HG02943 (cell line): Measurements from ENCODE around the gene CBR4.
"Not testable (repeated sequence)": the region's sequence is repeated elsewhere in the genome, so short reads cannot be mapped to it uniquely, and the experiment has no call there.

Experiments used
- ATAC-seq: cut with Tn5 transposase; IDR thresholded peaks from one replicate; pipeline ENCODE4 v1.9.1; 2021; ENCODE audit warnings: mild to moderate bottlenecking, low read depth, moderate library complexity; ENCODE audit not compliant: unreplicated experiment

CBR4 gene

DNA sequence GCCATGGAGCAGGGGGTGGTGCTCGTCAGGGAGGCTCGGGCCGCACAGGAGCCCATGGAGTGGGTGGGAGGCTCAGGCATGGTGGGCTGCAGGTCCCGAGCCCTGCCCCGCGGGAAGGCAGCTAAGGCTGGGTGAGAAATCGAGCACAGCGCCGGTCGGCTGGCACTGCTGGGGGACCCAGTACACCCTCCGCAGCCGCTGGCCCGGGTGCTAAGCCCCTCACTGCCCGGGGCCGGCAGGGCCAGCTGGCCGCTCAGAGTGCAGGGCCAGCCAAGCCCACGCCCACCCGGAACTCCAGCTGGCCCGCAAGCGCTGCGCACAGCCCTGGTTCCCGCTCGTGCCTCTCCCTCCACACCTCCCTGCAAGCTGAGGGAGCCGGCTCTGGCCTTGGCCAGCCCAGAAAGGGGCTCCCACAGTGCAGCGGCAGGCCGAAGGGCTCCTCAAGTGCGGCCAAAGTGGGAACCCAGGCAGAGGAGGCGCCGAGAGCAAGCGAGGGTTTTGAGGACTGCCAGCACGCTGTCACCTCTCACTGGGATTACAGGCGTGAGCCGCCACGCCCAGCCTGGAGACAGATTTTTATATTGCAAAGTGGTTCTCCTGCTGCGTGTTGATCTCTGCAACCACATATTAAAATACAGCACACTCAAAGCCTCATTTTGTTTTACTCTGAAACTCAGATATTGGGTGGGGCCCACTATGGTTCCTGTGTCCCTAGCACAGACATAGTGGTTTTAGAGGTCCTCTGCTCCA, 26.0 kb upstream of the CBR4 start:
- ATAC-seq: not testable (repeated sequence)

- no peak for ATAC-seq
Measured at GRCh38 chr4:169033660-169034059, 23.6 kb upstream of the CBR4 start.

GRCh38 chr4:169032883-169033645, 23.0 kb upstream of the CBR4 start:
- ATAC-seq: no peak

GRCh38 chr4:169032194-169032593, 22.1 kb upstream of the CBR4 start:
- ATAC-seq: no peak

DNA sequence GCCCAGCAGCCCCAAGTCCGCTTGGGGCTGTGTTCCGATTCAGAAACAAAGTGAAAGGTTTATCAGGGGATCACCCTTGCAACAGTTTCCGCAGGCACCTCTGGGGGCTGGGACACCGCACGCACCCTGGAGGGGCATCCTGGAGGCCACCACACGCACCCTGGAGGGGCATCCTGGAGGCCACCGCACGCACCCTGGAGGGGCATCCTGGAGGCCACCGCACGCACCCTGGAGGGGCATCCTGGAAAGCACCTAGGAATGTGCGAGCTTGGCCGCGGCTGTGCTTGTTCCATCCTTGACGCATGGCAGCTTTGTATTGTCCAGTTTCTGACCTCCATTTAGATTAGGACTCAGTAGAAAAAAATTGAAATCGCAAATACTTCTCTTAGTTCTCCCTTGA, 21.3 kb upstream of the CBR4 start:
- no peak for ATAC-seq

GRCh38 chr4:169030562-169030982, 20.5 kb upstream of the CBR4 start:
- no peak for ATAC-seq

DNA sequence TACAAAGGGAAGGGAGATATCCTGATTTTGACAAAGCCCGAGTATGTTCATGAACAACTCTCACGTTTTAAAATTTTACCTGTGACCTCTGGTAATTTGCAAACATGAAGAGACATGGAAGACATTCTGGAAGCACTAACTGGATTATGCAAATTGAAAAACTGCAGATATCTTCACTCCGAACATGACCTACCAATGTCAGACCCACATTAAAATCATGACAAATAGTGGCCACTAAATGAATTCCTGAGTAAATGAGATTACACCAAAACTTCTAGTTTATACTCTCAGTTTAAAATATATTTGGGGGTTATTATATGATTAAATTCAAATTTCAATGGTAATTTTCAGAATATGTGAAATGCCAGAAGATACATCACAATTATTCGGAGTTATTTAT, 19.9 kb upstream of the CBR4 start:
- no peak for ATAC-seq

GRCh38 chr4:169027663-169028062, 17.6 kb upstream of the CBR4 start:
- ATAC-seq: no peak

DNA sequence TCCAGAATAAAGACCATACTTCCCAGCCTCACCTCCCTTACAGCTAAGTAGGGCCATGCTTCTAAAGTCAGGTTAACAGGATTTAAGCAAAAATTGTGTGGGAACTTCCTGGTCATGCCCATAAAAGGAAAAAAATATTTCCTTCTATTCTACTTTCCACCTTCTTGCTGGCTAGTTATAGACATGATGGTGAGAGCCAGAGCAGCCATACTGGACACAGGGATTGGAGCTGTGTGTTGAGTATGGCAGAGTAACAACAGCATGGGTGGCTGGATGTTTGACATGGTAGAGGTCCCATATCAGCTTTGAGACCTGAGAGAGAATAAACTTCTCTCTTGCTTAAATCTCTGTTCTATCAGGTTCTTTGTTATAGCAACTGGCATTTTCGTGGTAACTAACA, 15.1 kb upstream of the CBR4 start:
- ATAC-seq: no peak

GRCh38 chr4:169024762-169025161, 14.7 kb upstream of the CBR4 start:
- ATAC-seq: peak; percentile 88

DNA sequence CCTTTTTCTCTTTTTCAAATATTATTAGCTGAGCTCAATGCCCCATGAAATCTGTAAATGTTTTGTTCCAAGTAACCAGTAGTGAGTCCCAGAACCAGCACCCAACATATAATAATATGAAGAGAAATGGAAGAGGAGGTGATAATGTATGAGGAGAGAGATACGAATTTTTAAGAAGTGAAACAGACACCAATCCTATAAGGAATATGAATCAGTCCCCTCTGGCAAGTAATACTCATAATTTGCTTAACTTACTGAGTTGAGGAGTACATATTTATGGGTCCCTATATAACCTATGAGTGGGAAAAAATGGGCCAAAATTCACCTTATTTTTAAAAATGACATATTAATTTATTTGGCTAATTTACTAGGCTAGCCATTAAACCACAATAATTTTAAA, 8.4 kb upstream of the CBR4 start:
- ATAC-seq: no peak

GRCh38 chr4:169017971-169018370, 7.9 kb upstream of the CBR4 start:
- ATAC-seq: no peak

DNA sequence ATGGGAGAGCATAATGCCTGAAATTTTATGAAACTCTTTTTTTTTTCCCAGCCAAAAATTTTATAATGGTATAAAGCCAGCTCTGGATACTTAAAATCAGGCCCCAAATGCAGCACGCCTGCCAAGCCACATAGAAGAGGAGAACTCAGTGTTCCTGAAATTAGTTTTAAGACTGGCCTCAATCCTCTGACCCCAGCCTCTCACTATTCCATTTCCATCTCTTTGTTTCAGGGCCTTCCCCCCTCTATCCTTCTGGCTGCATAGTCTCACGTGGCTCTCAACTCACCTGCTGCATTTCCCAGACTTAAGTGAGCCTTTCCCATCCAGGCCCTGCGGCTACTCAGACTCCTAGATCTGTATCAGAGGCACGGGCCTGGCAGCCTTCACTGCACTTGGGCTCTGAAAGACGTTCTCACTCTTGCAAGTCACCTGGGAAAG, 5.2 kb upstream of the CBR4 start:
- ATAC-seq: no peak

DNA sequence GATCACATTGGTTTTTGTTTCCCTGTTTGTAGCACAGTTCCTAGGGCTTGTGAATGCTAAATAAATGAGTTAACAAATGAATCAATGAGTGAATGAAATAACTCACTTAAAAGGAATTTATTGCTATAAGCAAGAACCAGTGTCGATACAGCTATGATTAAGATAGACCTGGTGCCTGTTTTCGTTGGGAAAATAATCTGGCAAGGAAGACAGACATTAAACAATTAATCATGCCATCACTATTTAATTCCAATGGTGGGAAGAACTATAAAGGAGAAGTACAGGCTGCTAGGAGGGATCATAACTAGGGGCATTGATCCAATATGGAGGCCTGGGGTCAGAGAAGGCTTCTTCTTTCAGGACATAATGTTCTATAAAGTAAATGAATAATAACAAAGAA, 4.5 kb upstream of the CBR4 start:
- no peak for ATAC-seq

DNA sequence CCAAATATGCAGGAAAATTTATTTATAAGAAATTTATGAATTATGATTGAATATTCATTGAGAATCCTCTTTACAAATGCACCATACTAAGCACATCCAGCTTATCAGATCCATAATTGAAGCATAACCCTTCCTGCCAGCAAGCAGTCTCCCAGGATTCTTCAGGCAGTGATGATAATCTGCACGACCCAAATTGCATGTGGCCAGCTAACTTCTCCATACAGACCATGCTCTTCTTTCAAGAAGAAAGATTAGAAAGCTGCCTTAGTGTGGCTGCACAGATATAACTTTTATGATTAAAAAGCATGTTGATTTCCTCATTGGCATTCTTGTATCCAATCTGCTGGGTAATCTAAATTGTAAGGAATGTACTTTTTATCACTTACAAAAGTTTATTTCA, 3.3 kb upstream of the CBR4 start:
- no peak for ATAC-seq

DNA sequence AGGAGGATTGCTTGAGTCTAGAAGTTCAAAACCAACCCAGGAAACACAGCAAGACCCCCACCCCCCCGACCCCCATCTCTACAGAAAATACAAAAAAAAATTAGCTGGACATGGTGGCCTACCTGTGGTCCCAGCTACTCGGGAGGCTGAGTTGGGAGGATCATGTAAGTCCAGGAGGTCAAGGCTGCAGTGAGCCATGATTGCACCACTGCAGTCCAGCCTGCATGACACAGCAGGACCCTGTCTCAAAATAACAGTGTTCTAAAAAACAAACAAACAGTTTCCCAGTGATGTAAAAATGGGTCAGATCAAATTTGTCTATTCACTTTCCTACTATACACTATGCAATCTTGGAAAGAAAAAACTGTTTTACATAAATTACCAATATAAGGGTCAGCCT, 2.0 kb upstream of the CBR4 start:
- no peak for ATAC-seq

- peak; percentile 33 for ATAC-seq
Measured at GRCh38 chr4:169009286-169010124, 550 bp downstream of the CBR4 start.

GRCh38 chr4:169005453-169006099, 4.5 kb downstream of the CBR4 start:
- ATAC-seq: no peak

GRCh38 chr4:169000315-169000714, 9.7 kb downstream of the CBR4 start:
- ATAC-seq: no peak

DNA sequence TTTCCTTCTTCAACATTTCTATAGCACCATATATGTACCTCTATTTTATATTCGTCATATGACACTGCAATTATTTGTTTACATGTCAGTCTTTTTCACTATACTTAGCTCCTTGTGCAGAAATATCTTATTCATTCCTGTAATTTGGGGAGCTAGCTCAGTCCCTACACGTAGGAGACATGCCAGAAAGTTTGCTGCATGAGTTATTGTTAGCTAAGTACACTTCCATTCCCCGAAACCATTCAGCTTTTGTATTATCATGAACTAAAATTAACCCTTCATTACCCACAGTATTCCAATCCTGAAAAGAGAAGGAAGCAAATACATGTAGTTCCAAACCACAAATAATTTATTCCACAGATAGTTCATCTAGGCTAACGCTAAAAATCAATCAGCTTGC, 10.2 kb downstream of the CBR4 start:
- no peak for ATAC-seq

DNA sequence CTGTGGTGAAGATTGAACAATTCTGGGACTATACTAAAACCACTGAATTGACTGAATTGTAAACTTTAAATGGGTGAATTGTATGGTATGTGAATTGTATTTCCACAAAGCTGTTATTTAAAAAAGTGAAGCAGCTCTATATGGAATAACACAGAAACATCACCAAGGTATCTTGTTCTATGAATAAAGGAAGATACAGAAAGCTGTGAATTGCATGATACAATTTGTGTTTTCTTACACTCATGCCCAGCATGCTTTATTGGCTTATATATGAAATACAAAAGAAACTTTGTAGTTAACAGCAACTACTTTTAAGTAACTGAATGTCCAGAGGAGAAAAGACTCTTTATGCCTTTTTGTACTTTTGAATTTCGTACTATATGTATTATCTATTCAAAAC, 11.5 kb downstream of the CBR4 start:
- ATAC-seq: no peak
